ENCODE results near the gene BAIAP2L1.
"Not testable (repeated sequence)": the region's sequence is repeated elsewhere in the genome, so short reads cannot be mapped to it uniquely, and the experiment has no call there.

The BAIAP2L1 gene

GRCh38 chr7:98322331-98323270, 78.3 kb downstream of the BAIAP2L1 start:
- no peak for DNase-seq (ENCODE audit: low spot score)

- DNase-seq (ENCODE audit: low spot score), result no peak
Observed at GRCh38 chr7:98321301-98321700, 79.6 kb downstream of the BAIAP2L1 start.

GRCh38 chr7:98319176-98319575, 81.7 kb downstream of the BAIAP2L1 start:
- DNase-seq (ENCODE audit: low spot score), result no peak

GRCh38 chr7:98317366-98318040, 83.4 kb downstream of the BAIAP2L1 start:
- DNase-seq (ENCODE audit: low spot score), result no peak

GRCh38 chr7:98315994-98316527, 84.8 kb downstream of the BAIAP2L1 start:
- DNase-seq (ENCODE audit: low spot score), result not testable (repeated sequence)

GRCh38 chr7:98315318-98315993, 85.4 kb downstream of the BAIAP2L1 start:
- no peak for DNase-seq (ENCODE audit: low spot score)

GRCh38 chr7:98314469-98314868, 86.4 kb downstream of the BAIAP2L1 start:
- DNase-seq (ENCODE audit: low spot score), result no peak

- DNase-seq (ENCODE audit: low spot score), result no peak
Observed at GRCh38 chr7:98312201-98312600, 88.7 kb downstream of the BAIAP2L1 start.

- no peak for DNase-seq (ENCODE audit: low spot score)
Observed at GRCh38 chr7:98309566-98309965, 91.3 kb downstream of the BAIAP2L1 start.

GRCh38 chr7:98307971-98308466, 92.9 kb downstream of the BAIAP2L1 start:
- DNase-seq (ENCODE audit: low spot score), result no peak

GRCh38 chr7:98305951-98306535, 94.8 kb downstream of the BAIAP2L1 start:
- no peak for DNase-seq (ENCODE audit: low spot score)

- DNase-seq (ENCODE audit: low spot score), result no peak
Observed at GRCh38 chr7:98303906-98304305, 97.0 kb downstream of the BAIAP2L1 start.

- no peak for DNase-seq (ENCODE audit: low spot score)
Observed at GRCh38 chr7:98303176-98303865, 97.6 kb downstream of the BAIAP2L1 start.

GRCh38 chr7:98301693-98302470, 99.0 kb downstream of the BAIAP2L1 start:
- no peak for DNase-seq (ENCODE audit: low spot score)

GRCh38 chr7:98300595-98301372, 100.1 kb downstream of the BAIAP2L1 start:
- no peak for DNase-seq (ENCODE audit: low spot score)

- no peak for DNase-seq (ENCODE audit: low spot score)
Observed at GRCh38 chr7:98297626-98298286, 103.1 kb downstream of the BAIAP2L1 start.

GRCh38 chr7:98296833-98297232, 104.1 kb downstream of the BAIAP2L1 start:
- no peak for DNase-seq (ENCODE audit: low spot score)

- no peak for DNase-seq (ENCODE audit: low spot score)
Observed at GRCh38 chr7:98295467-98296192, 105.3 kb downstream of the BAIAP2L1 start.

Measured in cerebellar cortex (tissue), 1 donor.